ENCODE results near the gene CLDN24.

Gene CLDN24

DNA sequence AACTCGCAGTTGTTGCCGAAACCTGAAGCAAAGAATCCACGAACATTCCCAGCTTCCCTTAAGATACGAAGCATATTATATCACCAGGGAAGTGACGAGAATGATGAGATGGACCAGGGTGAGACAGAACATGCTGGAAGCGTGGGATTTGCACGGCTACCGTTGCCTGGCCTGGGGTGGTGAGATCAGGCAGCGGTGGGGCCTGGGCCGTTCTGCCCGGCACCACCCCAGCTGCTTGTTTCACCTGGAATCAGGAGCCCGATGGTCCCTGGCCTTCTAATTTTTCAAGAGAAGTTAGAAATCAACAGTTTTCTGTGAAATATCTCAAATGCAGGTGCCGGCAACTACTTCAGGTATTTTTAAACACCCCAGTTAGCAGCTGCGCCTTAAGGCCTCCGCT is 7.9 kb downstream of the CLDN24 start:
- Histone ChIP-seq H3K27ac (replicated peaks) (no peak overlapping the region), H3K4me3 (replicated peaks; ENCODE audit: insufficient read depth, low read length) (no peak overlapping the region)
- TF ChIP-seq GABPA (IDR thresholded peaks at IDR 0.05; ENCODE audit: low read depth), result no peak
- TF ChIP-seq, protein P1, sequence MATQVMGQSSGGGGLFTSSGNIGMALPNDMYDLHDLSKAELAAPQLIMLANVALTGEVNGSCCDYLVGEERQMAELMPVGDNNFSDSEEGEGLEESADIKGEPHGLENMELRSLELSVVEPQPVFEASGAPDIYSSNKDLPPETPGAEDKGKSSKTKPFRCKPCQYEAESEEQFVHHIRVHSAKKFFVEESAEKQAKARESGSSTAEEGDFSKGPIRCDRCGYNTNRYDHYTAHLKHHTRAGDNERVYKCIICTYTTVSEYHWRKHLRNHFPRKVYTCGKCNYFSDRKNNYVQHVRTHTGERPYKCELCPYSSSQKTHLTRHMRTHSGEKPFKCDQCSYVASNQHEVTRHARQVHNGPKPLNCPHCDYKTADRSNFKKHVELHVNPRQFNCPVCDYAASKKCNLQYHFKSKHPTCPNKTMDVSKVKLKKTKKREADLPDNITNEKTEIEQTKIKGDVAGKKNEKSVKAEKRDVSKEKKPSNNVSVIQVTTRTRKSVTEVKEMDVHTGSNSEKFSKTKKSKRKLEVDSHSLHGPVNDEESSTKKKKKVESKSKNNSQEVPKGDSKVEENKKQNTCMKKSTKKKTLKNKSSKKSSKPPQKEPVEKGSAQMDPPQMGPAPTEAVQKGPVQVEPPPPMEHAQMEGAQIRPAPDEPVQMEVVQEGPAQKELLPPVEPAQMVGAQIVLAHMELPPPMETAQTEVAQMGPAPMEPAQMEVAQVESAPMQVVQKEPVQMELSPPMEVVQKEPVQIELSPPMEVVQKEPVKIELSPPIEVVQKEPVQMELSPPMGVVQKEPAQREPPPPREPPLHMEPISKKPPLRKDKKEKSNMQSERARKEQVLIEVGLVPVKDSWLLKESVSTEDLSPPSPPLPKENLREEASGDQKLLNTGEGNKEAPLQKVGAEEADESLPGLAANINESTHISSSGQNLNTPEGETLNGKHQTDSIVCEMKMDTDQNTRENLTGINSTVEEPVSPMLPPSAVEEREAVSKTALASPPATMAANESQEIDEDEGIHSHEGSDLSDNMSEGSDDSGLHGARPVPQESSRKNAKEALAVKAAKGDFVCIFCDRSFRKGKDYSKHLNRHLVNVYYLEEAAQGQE (IDR thresholded peaks at IDR 0.05; ENCODE audit: insufficient replicate concordance, low read depth), result no peak
- TF ChIP-seq, protein P2, sequence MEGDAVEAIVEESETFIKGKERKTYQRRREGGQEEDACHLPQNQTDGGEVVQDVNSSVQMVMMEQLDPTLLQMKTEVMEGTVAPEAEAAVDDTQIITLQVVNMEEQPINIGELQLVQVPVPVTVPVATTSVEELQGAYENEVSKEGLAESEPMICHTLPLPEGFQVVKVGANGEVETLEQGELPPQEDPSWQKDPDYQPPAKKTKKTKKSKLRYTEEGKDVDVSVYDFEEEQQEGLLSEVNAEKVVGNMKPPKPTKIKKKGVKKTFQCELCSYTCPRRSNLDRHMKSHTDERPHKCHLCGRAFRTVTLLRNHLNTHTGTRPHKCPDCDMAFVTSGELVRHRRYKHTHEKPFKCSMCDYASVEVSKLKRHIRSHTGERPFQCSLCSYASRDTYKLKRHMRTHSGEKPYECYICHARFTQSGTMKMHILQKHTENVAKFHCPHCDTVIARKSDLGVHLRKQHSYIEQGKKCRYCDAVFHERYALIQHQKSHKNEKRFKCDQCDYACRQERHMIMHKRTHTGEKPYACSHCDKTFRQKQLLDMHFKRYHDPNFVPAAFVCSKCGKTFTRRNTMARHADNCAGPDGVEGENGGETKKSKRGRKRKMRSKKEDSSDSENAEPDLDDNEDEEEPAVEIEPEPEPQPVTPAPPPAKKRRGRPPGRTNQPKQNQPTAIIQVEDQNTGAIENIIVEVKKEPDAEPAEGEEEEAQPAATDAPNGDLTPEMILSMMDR (IDR thresholded peaks at IDR 0.05; ENCODE audit: insufficient read depth, low read length), result no peak
- TF ChIP-seq POLR2AphosphoS5 (IDR thresholded peaks at IDR 0.05; ENCODE audit: low read depth), result no peak
- TF ChIP-seq SPI1 (IDR thresholded peaks at IDR 0.05; ENCODE audit: borderline replicate concordance, low read depth), result no peak

DNA sequence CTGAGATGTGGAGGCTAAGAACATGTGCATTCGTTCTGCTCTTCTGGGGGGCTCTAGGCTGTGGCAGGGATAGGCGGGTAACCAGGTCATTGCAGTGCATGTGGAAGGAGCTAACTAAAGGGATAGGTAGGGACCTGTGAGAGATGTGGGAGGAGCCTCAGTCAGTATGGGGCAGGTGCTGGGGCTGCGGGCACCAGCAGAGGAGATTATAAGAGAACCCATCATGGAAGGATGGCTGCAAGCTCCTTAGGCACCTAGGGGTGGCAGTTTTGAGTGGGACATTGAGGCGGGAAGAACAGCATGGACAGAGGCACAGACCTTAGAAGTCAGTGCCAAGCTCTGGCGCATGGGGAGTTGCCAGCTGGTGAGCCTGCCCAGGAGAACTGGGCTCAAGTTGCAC is 9.4 kb downstream of the CLDN24 start:
- DNase-seq (ENCODE audit: low read depth in 1 of 2, low spot score in 1 of 2), result no peak
- TF ChIP-seq, protein P2 (IDR thresholded peaks at IDR 0.05; ENCODE audit: insufficient read depth, low read length), result no peak
- TF ChIP-seq POLR2AphosphoS5 (IDR thresholded peaks at IDR 0.05; ENCODE audit: low read depth) (no peak), GABPA (IDR thresholded peaks at IDR 0.05; ENCODE audit: low read depth) (no peak), SPI1 (IDR thresholded peaks at IDR 0.05; ENCODE audit: borderline replicate concordance, low read depth) (no peak)
- TF ChIP-seq, protein P1 (IDR thresholded peaks at IDR 0.05; ENCODE audit: insufficient replicate concordance, low read depth), result no peak
- H3K27ac ChIP-seq (replicated peaks), result no peak overlapping the region
- H3K27me3 ChIP-seq (ENCODE audit: insufficient read depth, poor library complexity, severe bottlenecking), result peaks cover 3% of the 10 kb centered on the region
- no peak overlapping the region for H3K4me3 ChIP-seq (replicated peaks; ENCODE audit: insufficient read depth, low read length)

More for the DNA sequence above, 7.9 kb downstream of the CLDN24 start:
- DNase-seq (ENCODE audit: low read depth in 1 of 2, low spot score in 1 of 2), result no peak
- no peaks in the 10 kb centered on the region for H3K27me3 ChIP-seq (ENCODE audit: insufficient read depth, poor library complexity, severe bottlenecking)

DNA sequence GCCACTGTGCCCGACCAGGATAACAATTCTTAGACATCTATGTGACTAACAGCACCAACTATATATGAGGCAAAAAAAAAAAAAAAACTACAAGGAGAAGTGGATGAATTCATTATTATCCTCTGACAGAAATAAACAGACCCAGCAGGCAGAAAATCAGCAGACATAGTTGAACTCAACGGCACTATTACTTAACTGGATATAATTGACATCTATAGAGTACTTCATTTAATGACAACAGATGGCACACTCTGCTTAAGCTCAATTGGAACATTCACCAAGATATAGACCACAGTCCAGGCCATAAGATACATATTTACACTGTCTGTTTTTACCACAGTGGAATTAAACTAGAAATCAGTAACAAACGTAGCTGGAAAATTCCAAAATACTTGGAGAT is 15.4 kb downstream of the CLDN24 start:
- H3K27me3 ChIP-seq (ENCODE audit: insufficient read depth, poor library complexity, severe bottlenecking), result peaks cover 3% of the 10 kb centered on the region
- no peak overlapping the region for H3K4me3 ChIP-seq (replicated peaks; ENCODE audit: insufficient read depth, low read length)
- H3K27ac ChIP-seq (replicated peaks), result no peak overlapping the region
- DNase-seq (ENCODE audit: low read depth in 1 of 2, low spot score in 1 of 2), result no peak
- TF ChIP-seq, protein P1 (IDR thresholded peaks at IDR 0.05; ENCODE audit: insufficient replicate concordance, low read depth), result no peak
- no peak for TF ChIP-seq SPI1 (IDR thresholded peaks at IDR 0.05; ENCODE audit: borderline replicate concordance, low read depth)
- TF ChIP-seq, protein P2 (IDR thresholded peaks at IDR 0.05; ENCODE audit: insufficient read depth, low read length), result no peak
- no peak for TF ChIP-seq POLR2AphosphoS5 (IDR thresholded peaks at IDR 0.05; ENCODE audit: low read depth)
- no peak for TF ChIP-seq GABPA (IDR thresholded peaks at IDR 0.05; ENCODE audit: low read depth)
